KMS-11 (cell line): Measurements from ENCODE around the gene NTRK2.
A peak's percentile ranks its signal among the peaks of the same experiment; 100 is the strongest.

Source experiments
- H2AFZ ChIP-seq: fragments of 200-600 bp; sonication (generic); 2 replicates; pipeline ENCODE4 v1.6.1; 2016; ENCODE audit warnings: antibody characterized with exemption, mixed run types, low read depth
- H3K27ac ChIP-seq: fragments of 200-600 bp; sonication (generic); 2 replicates; pipeline ENCODE4 v1.6.1; 2016; ENCODE audit warnings: mild to moderate bottlenecking, mixed run types
- H3K27me3 ChIP-seq: fragments of 200-600 bp; sonication (generic); 2 replicates; pipeline ENCODE4 v1.6.1; 2017; ENCODE audit warnings: mild to moderate bottlenecking, low read depth, mixed run types, moderate library complexity; ENCODE audit not compliant: insufficient read depth
- H3K36me3 ChIP-seq: fragments of 200-600 bp; sonication (generic); 2 replicates; pipeline ENCODE4 v1.6.1; 2017; ENCODE audit warnings: mild to moderate bottlenecking, mixed run types; ENCODE audit not compliant: insufficient read depth
- H3K4me1 ChIP-seq: fragments of 200-600 bp; sonication (generic); 2 replicates; pipeline ENCODE4 v1.6.1; 2016; ENCODE audit warnings: mild to moderate bottlenecking, low read depth, mixed run types; ENCODE audit not compliant: poor library complexity, severe bottlenecking
- H3K4me2 ChIP-seq: fragments of 200-600 bp; sonication (generic); 2 replicates; pipeline ENCODE4 v1.7.0; 2016; ENCODE audit warnings: mild to moderate bottlenecking, mixed run types
- H3K4me3 ChIP-seq: fragments of 200-600 bp; sonication (generic); IDR thresholded peaks from 2 replicates; pipeline ENCODE4 v1.6.1; 2017; ENCODE audit warnings: low read depth, low read length, mixed read lengths; ENCODE audit not compliant: insufficient read depth
- H3K79me2 ChIP-seq: fragments of 200-600 bp; sonication (generic); 2 replicates; pipeline ENCODE4 v1.6.1; 2016; ENCODE audit warnings: low read depth, mixed run types; ENCODE audit not compliant: insufficient read depth
- H3K9ac ChIP-seq: fragments of 200-600 bp; sonication (generic); 2 replicates; pipeline ENCODE4 v1.6.1; 2016; ENCODE audit warnings: mild to moderate bottlenecking, mixed run types
- H4K20me1 ChIP-seq: fragments of 200-600 bp; sonication (generic); 2 replicates; pipeline ENCODE4 v1.6.1; 2016; ENCODE audit warnings: mild to moderate bottlenecking, mixed run types; ENCODE audit not compliant: insufficient read depth
- CTCF ChIP-seq: fragments of 200-600 bp; sonication (generic); conservative IDR thresholded peaks from 2 replicates; pipeline ENCODE4 v1.6.1; 2017; ENCODE audit warnings: low read depth, mild to moderate bottlenecking, antibody characterized with exemption, low read length, moderate library complexity, mixed read lengths

The NTRK2 gene

GRCh38 chr9:84669288-84670137, at the start of gene NTRK2:
Gene NTRK2, plus strand, starts transcription at chr9:84669729. Its CDS starts 1,020 bp downstream, at chr9:84670749.
- no peaks in the 10 kb centered on the region for H4K20me1 ChIP-seq
- peak; percentile 20; the same call in 1 of the 2 replicates for TF ChIP-seq CTCF
- no peak within 1 kb of the TSS for H3K27ac ChIP-seq
- H3K79me2 ChIP-seq, result no peaks in the 10 kb centered on the region
- no peaks in the 10 kb centered on the region for H3K27me3 ChIP-seq
- H3K9ac ChIP-seq, result peak within 1 kb of the TSS; percentile 20; the same call in 1 of the 2 replicates
- H3K4me1 ChIP-seq, result peaks cover 6% of the 10 kb centered on the region
- H3K4me2 ChIP-seq, result peak within 1 kb of the TSS; percentile 99
- peak within 1 kb of the TSS; percentile 88 for H2AFZ ChIP-seq
- no peaks in the 10 kb centered on the region for H3K36me3 ChIP-seq
- H3K4me3 ChIP-seq, result no peak within 1 kb of the TSS

- TF ChIP-seq CTCF, result no peak
- H3K4me1 ChIP-seq, result no peaks in the 10 kb centered on the region
- H3K4me3 ChIP-seq, result no peak overlapping the region
- no peak overlapping the region for H3K4me2 ChIP-seq
- H3K79me2 ChIP-seq, result no peaks in the 10 kb centered on the region
- no peaks in the 10 kb centered on the region for H4K20me1 ChIP-seq
- H3K9ac ChIP-seq, result no peak overlapping the region
- H3K27me3 ChIP-seq, result no peaks in the 10 kb centered on the region
- H3K27ac ChIP-seq, result no peak overlapping the region
- no peaks in the 10 kb centered on the region for H3K36me3 ChIP-seq
- H2AFZ ChIP-seq, result no peak overlapping the region
Measured at GRCh38 chr9:84620338-84620737, 49.2 kb upstream of the NTRK2 start.

- Histone ChIP-seq H3K27ac (no peak overlapping the region), H4K20me1 (no peaks in the 10 kb centered on the region), H3K4me2 (no peak overlapping the region), H2AFZ (no peak overlapping the region), H3K36me3 (no peaks in the 10 kb centered on the region), H3K27me3 (no peaks in the 10 kb centered on the region), H3K4me3 (no peak overlapping the region), H3K79me2 (no peaks in the 10 kb centered on the region), H3K9ac (no peak overlapping the region), H3K4me1 (no peaks in the 10 kb centered on the region)
- no peak for TF ChIP-seq CTCF
Measured at GRCh38 chr9:84621811-84622210, 47.7 kb upstream of the NTRK2 start.

GRCh38 chr9:84622981-84623380, 46.5 kb upstream of the NTRK2 start:
- no peak for TF ChIP-seq CTCF
- Histone ChIP-seq H3K4me3 (no peak overlapping the region), H3K4me2 (no peak overlapping the region), H3K79me2 (no peaks in the 10 kb centered on the region), H3K9ac (no peak overlapping the region), H2AFZ (no peak overlapping the region), H3K27ac (no peak overlapping the region), H4K20me1 (no peaks in the 10 kb centered on the region), H3K36me3 (no peaks in the 10 kb centered on the region), H3K27me3 (no peaks in the 10 kb centered on the region), H3K4me1 (no peaks in the 10 kb centered on the region)
